OCI-LY3 (cell line): ENCODE measurements around the gene AMMECR1L.
A peak's percentile ranks its signal among the peaks of the same experiment; 100 is the strongest.

Experiments used
- H2AFZ ChIP-seq: fragments of 200-600, 300-600 bp; shearing (Covaris generic); 2 replicates; pipeline ENCODE4 v1.6.0; 2014; ENCODE audit warnings: antibody characterized with exemption, low read depth, low read length
- H3K27ac ChIP-seq: fragments of 200-600, 300-600 bp; sonication (generic); 2 replicates; pipeline ENCODE4 v1.5.1; 2014; ENCODE audit warnings: mild to moderate bottlenecking, low read length, moderate library complexity, mixed read lengths
- H3K27me3 ChIP-seq: fragments of 200-600, 300-600 bp; sonication (generic); 2 replicates; pipeline ENCODE4 v1.6.1; 2014; ENCODE audit warnings: low read depth, low read length, mixed read lengths
- H3K36me3 ChIP-seq: fragments of 200-600, 300-600 bp; sonication (generic); replicated peaks from 2 replicates; pipeline ENCODE3; 2014; ENCODE audit warnings: low read depth, low read length, mixed read lengths
- H3K4me1 ChIP-seq: fragments of 300-600, 200-600 bp; sonication (generic); 2 replicates; pipeline ENCODE4 v1.6.1; 2014; ENCODE audit warnings: low read length, mixed read lengths
- H3K4me2 ChIP-seq: fragments of 200-600, 300-600 bp; sonication (generic); 2 replicates; pipeline ENCODE4 v1.6.1; 2014; ENCODE audit warnings: low read length, mixed read lengths
- H3K4me3 ChIP-seq: fragments of 300-600, 200-600 bp; sonication (generic); 2 replicates; pipeline ENCODE4 v1.5.1; 2014; ENCODE audit warnings: antibody characterized with exemption, mild to moderate bottlenecking, low read length, moderate library complexity
- H3K79me2 ChIP-seq: fragments of 300-600, 200-600 bp; shearing (Covaris generic); 2 replicates; pipeline ENCODE4 v1.6.1; 2014; ENCODE audit warnings: mild to moderate bottlenecking, low read length, mixed read lengths
- H3K9ac ChIP-seq: fragments of 300-600, 200-600 bp; shearing (Covaris generic); 2 replicates; pipeline ENCODE4 v1.6.0; 2014; ENCODE audit warnings: mild to moderate bottlenecking, low read length, moderate library complexity
- H3K9me3 ChIP-seq: fragments of 200-600, 300-600 bp; shearing (Covaris generic); 2 replicates; pipeline ENCODE4 v1.6.1; 2014; ENCODE audit warnings: low read length, mixed read lengths; ENCODE audit not compliant: insufficient read depth
- H4K20me1 ChIP-seq: fragments of 200-600, 300-600 bp; sonication (generic); 2 replicates; pipeline ENCODE4 v1.6.1; 2016; ENCODE audit warnings: low read length, mixed read lengths; ENCODE audit not compliant: insufficient read depth
- EZH2phosphoT487 ChIP-seq: fragments of 200-600 bp; shearing (Covaris generic); IDR thresholded peaks from 2 replicates; pipeline ENCODE4 v1.6.1; 2018; ENCODE audit warnings: antibody characterized with exemption, mixed run types, low read depth
- TF ChIP-seq, protein P1 (sequence below): fragments of 200-600, 300-600 bp; sonication (generic); IDR thresholded peaks from 2 replicates; pipeline ENCODE4 v1.5.1; 2014; ENCODE audit warnings: antibody characterized with exemption, low read length, low read depth

The AMMECR1L gene

DNA sequence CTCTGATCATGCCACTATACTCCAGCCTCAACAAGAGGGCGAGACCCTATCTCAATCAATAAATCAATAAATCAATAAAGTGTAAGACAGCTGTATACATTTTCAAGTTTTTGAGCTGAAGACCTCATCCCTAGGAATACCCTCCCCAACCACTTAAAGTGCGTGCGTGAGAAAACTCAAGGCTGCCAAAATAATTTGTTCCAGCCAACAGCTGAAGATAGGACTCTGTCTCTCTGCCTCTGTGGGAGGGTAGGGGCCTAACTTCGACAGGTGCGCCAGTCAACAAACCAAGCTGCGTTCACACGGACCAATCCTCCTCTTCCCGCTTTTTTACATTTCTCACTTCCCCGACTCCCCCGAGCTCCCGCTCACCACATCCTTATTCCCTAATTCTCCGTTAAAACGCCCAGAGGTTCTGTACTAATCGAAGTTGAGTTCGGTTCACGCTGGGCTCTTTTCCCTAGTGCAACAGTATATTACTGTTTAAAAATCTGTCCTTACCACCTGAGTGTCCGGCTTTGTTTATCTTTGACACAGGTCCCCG is 28.4 kb downstream of the AMMECR1L start:
- Histone ChIP-seq H3K27me3 (no peaks in the 10 kb centered on the region), H3K9me3 (no peaks in the 10 kb centered on the region), H3K36me3 (peaks cover 21% of the 10 kb centered on the region), H3K9ac (peak overlapping the region; percentile 88), H3K4me2 (peak overlapping the region; percentile 76), H3K4me1 (peaks cover 14% of the 10 kb centered on the region), H3K27ac (peak overlapping the region; percentile 52), H2AFZ (no peak overlapping the region; the same call in 1 of the 2 replicates), H3K4me3 (peak overlapping the region; percentile 81), H4K20me1 (peaks cover 43% of the 10 kb centered on the region), H3K79me2 (peaks cover 56% of the 10 kb centered on the region)
- TF ChIP-seq EZH2phosphoT487 = no peak
- TF ChIP-seq, protein P1, sequence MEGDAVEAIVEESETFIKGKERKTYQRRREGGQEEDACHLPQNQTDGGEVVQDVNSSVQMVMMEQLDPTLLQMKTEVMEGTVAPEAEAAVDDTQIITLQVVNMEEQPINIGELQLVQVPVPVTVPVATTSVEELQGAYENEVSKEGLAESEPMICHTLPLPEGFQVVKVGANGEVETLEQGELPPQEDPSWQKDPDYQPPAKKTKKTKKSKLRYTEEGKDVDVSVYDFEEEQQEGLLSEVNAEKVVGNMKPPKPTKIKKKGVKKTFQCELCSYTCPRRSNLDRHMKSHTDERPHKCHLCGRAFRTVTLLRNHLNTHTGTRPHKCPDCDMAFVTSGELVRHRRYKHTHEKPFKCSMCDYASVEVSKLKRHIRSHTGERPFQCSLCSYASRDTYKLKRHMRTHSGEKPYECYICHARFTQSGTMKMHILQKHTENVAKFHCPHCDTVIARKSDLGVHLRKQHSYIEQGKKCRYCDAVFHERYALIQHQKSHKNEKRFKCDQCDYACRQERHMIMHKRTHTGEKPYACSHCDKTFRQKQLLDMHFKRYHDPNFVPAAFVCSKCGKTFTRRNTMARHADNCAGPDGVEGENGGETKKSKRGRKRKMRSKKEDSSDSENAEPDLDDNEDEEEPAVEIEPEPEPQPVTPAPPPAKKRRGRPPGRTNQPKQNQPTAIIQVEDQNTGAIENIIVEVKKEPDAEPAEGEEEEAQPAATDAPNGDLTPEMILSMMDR = no peak

DNA sequence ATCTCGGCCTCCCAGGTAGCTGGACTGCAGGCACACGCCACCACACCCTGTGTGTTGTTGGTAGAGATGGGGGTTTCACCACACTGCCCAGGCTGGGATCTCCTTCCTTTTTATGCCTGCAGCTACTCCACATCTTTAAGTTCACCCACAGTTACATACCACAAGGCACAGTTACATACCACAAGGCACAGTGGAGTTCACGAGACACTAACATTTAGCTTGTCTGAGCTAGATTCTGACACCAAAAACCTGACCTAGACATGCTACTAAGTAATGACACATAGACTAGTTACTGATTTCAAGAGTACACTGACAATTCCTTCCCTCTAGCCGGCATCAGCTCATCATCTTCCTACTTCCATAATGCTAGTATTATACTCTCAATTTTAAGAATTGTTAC is 32.1 kb downstream of the AMMECR1L start:
- H3K36me3 ChIP-seq = peaks cover 50% of the 10 kb centered on the region
- no peak overlapping the region for H3K9ac ChIP-seq

DNA sequence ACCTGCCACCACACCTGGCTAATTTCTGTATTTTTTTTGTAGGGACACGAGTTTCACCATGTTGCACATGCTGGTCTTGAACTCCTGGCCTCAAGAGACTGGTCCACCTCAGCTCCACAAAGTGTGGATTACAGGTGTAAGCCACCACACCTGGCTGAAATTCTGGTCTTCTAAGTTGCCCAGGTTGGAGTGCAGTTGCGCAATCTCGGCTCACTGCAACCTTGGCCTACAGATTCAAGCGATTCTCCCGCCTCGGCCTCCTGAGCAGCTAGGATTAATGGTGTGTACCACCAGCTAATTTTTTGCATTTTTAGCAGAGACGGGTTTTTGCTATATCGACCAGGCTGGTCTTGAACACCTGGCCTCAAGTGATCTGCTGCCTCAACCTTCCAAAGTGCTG is 33.4 kb downstream of the AMMECR1L start:
- Histone ChIP-seq H3K27ac (no peak overlapping the region), H3K9me3 (no peaks in the 10 kb centered on the region), H2AFZ (no peak overlapping the region), H3K79me2 (peaks cover 79% of the 10 kb centered on the region), H3K4me2 (no peak overlapping the region), H3K9ac (no peak overlapping the region), H3K4me3 (no peak overlapping the region), H3K36me3 (peaks cover 56% of the 10 kb centered on the region), H3K4me1 (peaks cover 14% of the 10 kb centered on the region), H4K20me1 (peaks cover 52% of the 10 kb centered on the region), H3K27me3 (no peaks in the 10 kb centered on the region)
- TF ChIP-seq EZH2phosphoT487 = no peak
- TF ChIP-seq, protein P1 = no peak

More for the DNA sequence above, 32.1 kb downstream of the AMMECR1L start:
- H3K4me1 ChIP-seq = peaks cover 14% of the 10 kb centered on the region
- no peak overlapping the region for H3K4me3 ChIP-seq
- H4K20me1 ChIP-seq = peaks cover 52% of the 10 kb centered on the region
- no peak overlapping the region for H3K27ac ChIP-seq
- no peak overlapping the region for H3K4me2 ChIP-seq
- H3K27me3 ChIP-seq = no peaks in the 10 kb centered on the region
- peaks cover 84% of the 10 kb centered on the region for H3K79me2 ChIP-seq
- H3K9me3 ChIP-seq = no peaks in the 10 kb centered on the region
- TF ChIP-seq, protein P1 = no peak
- TF ChIP-seq EZH2phosphoT487 = no peak
- no peak overlapping the region for H2AFZ ChIP-seq

DNA sequence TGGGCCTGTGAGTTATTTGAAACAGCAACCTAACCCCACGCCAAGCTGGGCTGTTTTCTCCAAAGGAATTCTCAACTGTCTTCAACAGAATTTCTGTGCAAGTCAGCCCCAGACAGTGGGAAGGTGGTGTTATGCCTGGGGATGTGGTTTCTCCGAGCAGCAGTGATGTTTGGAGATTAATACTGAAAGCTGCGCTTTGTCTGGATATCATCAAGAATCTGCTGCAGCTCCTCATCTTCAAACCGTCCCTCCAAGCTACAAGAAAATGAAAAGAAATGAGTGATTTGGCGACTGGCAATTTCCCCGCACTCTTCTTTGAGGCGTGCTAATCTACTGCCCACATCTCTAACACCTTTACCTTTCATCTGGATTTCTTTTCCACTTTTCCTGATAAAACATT is 37.8 kb downstream of the AMMECR1L start:
- H4K20me1 ChIP-seq = peaks cover 18% of the 10 kb centered on the region
- no peaks in the 10 kb centered on the region for H3K27me3 ChIP-seq
- peaks cover 63% of the 10 kb centered on the region for H3K36me3 ChIP-seq
- no peak overlapping the region for H3K4me2 ChIP-seq
- H3K27ac ChIP-seq = no peak overlapping the region
- no peaks in the 10 kb centered on the region for H3K9me3 ChIP-seq
- no peak overlapping the region for H3K4me3 ChIP-seq
- H3K79me2 ChIP-seq = peaks cover 34% of the 10 kb centered on the region
- no peaks in the 10 kb centered on the region for H3K4me1 ChIP-seq
- H2AFZ ChIP-seq = no peak overlapping the region
- TF ChIP-seq EZH2phosphoT487 = no peak
- TF ChIP-seq, protein P1 = no peak
- H3K9ac ChIP-seq = no peak overlapping the region
